Measurements from ENCODE around the gene CDC25A. TPM values are rescaled to one million over a fixed set of nuclear protein-coding genes. Genes with fewer than 3 reads are reported as not detected.
A peak's percentile ranks its signal among the peaks of the same experiment; 100 is the strongest.
"Not testable (repeated sequence)": the region's sequence is repeated elsewhere in the genome, so short reads cannot be mapped to it uniquely, and the experiment has no call there.

Gene CDC25A
- total RNA-seq, 1 donor from 2014 or later = 1.8 TPM

GRCh38 chr3:48118928-48119327, 69.3 kb downstream of the CDC25A start:
- ATAC-seq (ENCODE audit: low read depth) (no peak), DNase-seq (no peak)
- Mint-ChIP-seq H3K27me3 (no peaks in the 10 kb centered on the region), H3K27ac (no peak overlapping the region), H3K4me3 (no peak overlapping the region), H3K36me3 (ENCODE audit: low read depth) (no peaks in the 10 kb centered on the region), H3K9me3 (no peaks in the 10 kb centered on the region), H3K4me1 (peaks cover 2% of the 10 kb centered on the region)
- intact Hi-C loops (cut with micrococcal nuclease) = no loop called here
- POLR2A ChIA-PET = no interaction called here
- CTCF ChIA-PET = no interaction called here
- TF ChIP-seq, protein P1, sequence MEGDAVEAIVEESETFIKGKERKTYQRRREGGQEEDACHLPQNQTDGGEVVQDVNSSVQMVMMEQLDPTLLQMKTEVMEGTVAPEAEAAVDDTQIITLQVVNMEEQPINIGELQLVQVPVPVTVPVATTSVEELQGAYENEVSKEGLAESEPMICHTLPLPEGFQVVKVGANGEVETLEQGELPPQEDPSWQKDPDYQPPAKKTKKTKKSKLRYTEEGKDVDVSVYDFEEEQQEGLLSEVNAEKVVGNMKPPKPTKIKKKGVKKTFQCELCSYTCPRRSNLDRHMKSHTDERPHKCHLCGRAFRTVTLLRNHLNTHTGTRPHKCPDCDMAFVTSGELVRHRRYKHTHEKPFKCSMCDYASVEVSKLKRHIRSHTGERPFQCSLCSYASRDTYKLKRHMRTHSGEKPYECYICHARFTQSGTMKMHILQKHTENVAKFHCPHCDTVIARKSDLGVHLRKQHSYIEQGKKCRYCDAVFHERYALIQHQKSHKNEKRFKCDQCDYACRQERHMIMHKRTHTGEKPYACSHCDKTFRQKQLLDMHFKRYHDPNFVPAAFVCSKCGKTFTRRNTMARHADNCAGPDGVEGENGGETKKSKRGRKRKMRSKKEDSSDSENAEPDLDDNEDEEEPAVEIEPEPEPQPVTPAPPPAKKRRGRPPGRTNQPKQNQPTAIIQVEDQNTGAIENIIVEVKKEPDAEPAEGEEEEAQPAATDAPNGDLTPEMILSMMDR (IDR thresholded peaks at IDR 0.05) = no peak

DNA sequence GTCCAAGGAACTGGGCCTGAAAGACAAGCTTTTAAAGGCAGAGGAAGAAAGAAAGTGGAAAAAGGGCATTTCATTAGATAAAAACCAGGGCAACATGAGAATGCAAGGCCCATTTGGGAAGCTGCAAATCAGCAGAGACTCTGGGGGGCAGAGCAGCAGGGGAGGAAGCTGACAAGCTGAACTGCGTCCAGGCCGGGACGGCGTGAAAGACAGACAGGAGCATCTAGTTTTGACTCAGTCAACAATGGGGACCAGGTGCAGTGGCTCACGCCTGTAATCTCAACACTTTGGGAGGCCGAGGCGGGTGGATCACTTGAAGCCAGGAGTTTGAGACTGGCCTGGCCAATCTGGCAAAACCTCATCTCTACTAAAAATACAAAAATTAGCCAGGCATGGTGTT, 69.9 kb downstream of the CDC25A start:
- Mint-ChIP-seq H3K27me3 (no peaks in the 10 kb centered on the region), H3K27ac (no peak overlapping the region), H3K4me3 (no peak overlapping the region), H3K9me3 (no peaks in the 10 kb centered on the region), H3K36me3 (ENCODE audit: low read depth) (no peaks in the 10 kb centered on the region), H3K4me1 (peaks cover 2% of the 10 kb centered on the region)
- TF ChIP-seq, protein P1 (IDR thresholded peaks at IDR 0.05) = no peak
- no peak for DNase-seq
- ATAC-seq (ENCODE audit: low read depth) = no peak
- ChIA-PET CTCF (no interaction called here), POLR2A (interaction anchor here (0.6 kb wide), 1 partner anchor 29 kb away, joined by 5 read pairs; no protein-coding TSS in a partner anchor)
- intact Hi-C loops (cut with micrococcal nuclease) = no loop called here

GRCh38 chr3:48112813-48113212, 75.4 kb downstream of the CDC25A start:
- intact Hi-C loops (cut with micrococcal nuclease) = loop anchor here (1.0 kb wide), 1 partner anchor 24 kb away; no protein-coding TSS in a partner anchor
- TF ChIP-seq, protein P1 (IDR thresholded peaks at IDR 0.05) = no peak
- POLR2A ChIA-PET = interaction anchor here (1.0 to 2.1 kb wide), 2 partner anchors 25 to 732 kb away, joined by 3 to 15 read pairs; no protein-coding TSS in a partner anchor
- Mint-ChIP-seq H3K4me1 (peaks cover 18% of the 10 kb centered on the region), H3K27ac (peak overlapping the region; percentile 46), H3K36me3 (ENCODE audit: low read depth) (no peaks in the 10 kb centered on the region), H3K9me3 (no peaks in the 10 kb centered on the region), H3K27me3 (no peaks in the 10 kb centered on the region), H3K4me3 (peak overlapping the region; percentile 17)
- ATAC-seq (ENCODE audit: low read depth) (no peak), DNase-seq (no peak)
- CTCF ChIA-PET = interaction anchor here (1.0 kb wide), 1 partner anchor 39 kb away, joined by 3 read pairs; no protein-coding TSS in a partner anchor

- intact Hi-C loops (cut with micrococcal nuclease) = loop anchor here (1.0 kb wide), 1 partner anchor 23 kb away; no protein-coding TSS in a partner anchor
- H3K36me3 Mint-ChIP-seq (ENCODE audit: low read depth) = not testable (repeated sequence)
Measured at GRCh38 chr3:48112108-48112791, 76.0 kb downstream of the CDC25A start.

GRCh38 chr3:48110463-48110862, 77.8 kb downstream of the CDC25A start:
- Mint-ChIP-seq H3K27me3 (no peaks in the 10 kb centered on the region), H3K9me3 (no peaks in the 10 kb centered on the region), H3K36me3 (ENCODE audit: low read depth) (no peaks in the 10 kb centered on the region), H3K4me3 (no peak overlapping the region), H3K4me1 (peaks cover 18% of the 10 kb centered on the region), H3K27ac (no peak overlapping the region)
- ATAC-seq (ENCODE audit: low read depth) (no peak), DNase-seq (no peak)
- TF ChIP-seq, protein P1 (IDR thresholded peaks at IDR 0.05) = no peak
- POLR2A ChIA-PET = interaction anchor here (0.5 kb wide), 1 partner anchor 34 kb away, joined by 3 read pairs; no protein-coding TSS in a partner anchor
- intact Hi-C loops (cut with micrococcal nuclease) = no loop called here
- CTCF ChIA-PET = no interaction called here

More at GRCh38 chr3:48112108-48112791, 76.0 kb downstream of the CDC25A start:
- H3K9me3 Mint-ChIP-seq, H3K27me3 Mint-ChIP-seq, DNase-seq: not testable (repeated sequence)
- ChIA-PET CTCF (interaction anchor here (1.0 kb wide), 1 partner anchor 39 kb away, joined by 3 read pairs; no protein-coding TSS in a partner anchor), POLR2A (interaction anchor here (0.7 to 2.1 kb wide), 3 partner anchors 24 to 732 kb away, joined by 3 to 15 read pairs (median 3); no protein-coding TSS in a partner anchor)
- peaks cover 18% of the 10 kb centered on the region for H3K4me1 Mint-ChIP-seq
- peak; percentile 93 for ATAC-seq (ENCODE audit: low read depth)
- peak overlapping the region; percentile 46 for H3K27ac Mint-ChIP-seq
- H3K4me3 Mint-ChIP-seq = peak overlapping the region; percentile 17

Measured in activated B cell treated with CpG ODN at 0.5 μM for 24 hours (primary cell).